Stimulated activated CD4-positive, alpha-beta T cell treated with anti-CD3 and anti-CD28 coated beads, Interleukin-15, amount 100 ng/mL, for 48 hours (primary cell): ENCODE results near the gene PCDH8.
A peak's percentile ranks its signal among the peaks of the same experiment; 100 is the strongest.
"Not testable (repeated sequence)": the region's sequence is repeated elsewhere in the genome, so short reads cannot be mapped to it uniquely, and the experiment has no call there.

Source experiments
- DNase-seq, 2 donors: peaks; one replicate each; pipeline ENCODE4 v3.0.0-alpha.2; 2020; ENCODE audit warnings: low read depth in 2 of 2

PCDH8 gene

GRCh38 chr13:52817886-52818285 lies 30.6 kb downstream of the PCDH8 start:
- DNase-seq, result not testable (repeated sequence)

GRCh38 chr13:52815330-52815729 lies 33.1 kb downstream of the PCDH8 start:
- DNase-seq, result no peak

GRCh38 chr13:52812941-52813340 lies 35.5 kb downstream of the PCDH8 start:
- no peak for DNase-seq

GRCh38 chr13:52811841-52812240 lies 36.6 kb downstream of the PCDH8 start:
- no peak for DNase-seq

- no peak for DNase-seq
Observed at GRCh38 chr13:52810526-52810925, 37.9 kb downstream of the PCDH8 start.

- no peak for DNase-seq
Observed at GRCh38 chr13:52810011-52810410, 38.4 kb downstream of the PCDH8 start.

DNA sequence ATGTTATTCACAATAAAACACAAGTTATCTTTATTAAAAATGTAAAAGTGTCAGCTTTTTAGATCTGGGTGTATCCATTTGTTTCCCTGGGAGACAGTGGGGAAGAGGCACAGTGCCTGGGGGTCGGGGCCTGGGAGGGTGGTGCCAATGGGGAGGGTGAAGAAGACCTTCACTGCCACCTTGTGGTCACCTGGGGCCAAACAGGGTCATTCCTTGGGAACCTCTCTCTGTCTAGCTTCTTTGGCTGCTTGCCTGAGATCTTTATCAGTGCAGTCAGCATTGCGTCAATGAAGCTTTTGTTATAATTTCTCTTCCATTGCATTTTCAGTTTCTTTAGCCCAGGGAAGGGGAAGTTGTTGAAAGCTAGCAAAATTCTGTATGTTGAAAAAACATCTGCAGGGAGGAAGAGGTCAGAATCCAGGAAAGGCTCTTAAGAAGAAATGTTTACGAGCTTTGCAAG lies 39.1 kb downstream of the PCDH8 start:
- peak; percentile 24 to 35 for DNase-seq

DNA sequence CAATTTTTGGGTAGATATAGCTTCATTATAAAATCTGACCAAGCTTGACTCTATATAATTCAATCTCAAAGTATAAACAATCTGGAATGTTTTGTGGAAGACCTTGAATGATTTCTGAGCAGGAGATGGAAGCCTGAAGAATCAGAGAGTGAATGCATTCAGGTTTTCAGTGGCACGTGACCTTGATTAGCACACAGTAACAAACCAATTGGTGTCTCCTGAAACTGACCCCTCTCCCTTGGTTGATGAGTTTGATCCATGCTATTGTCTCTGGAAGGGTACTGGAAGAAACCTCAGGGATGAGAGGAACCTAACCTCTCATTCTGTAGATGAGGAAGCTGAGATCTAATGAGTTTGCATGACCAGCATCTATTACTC lies 39.6 kb downstream of the PCDH8 start:
- no peak for DNase-seq

GRCh38 chr13:52806029-52806428 lies 42.4 kb downstream of the PCDH8 start:
- DNase-seq, result no peak

- DNase-seq, result no peak
Observed at GRCh38 chr13:52804202-52804641, 44.2 kb downstream of the PCDH8 start.

DNA sequence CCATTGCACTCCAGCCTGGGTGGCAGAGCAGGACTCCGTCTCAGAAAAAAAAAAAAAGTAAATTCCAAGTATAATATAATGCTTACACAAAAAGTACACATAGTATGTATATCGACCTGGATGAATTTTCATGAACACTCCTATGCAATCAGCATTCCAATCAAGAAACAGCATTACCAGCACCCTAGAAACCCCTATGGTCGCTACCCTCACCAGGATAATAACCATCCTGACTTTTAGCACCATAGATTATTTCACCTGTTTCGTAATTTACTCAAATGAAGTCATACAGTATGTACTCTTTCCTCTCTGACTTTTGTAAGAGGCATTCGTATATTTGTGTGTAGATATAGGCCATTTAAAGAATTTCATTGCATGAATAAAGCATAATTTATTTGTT lies 47.6 kb downstream of the PCDH8 start:
- DNase-seq, result no peak

- no peak for DNase-seq
Observed at GRCh38 chr13:52798770-52799430, 49.5 kb downstream of the PCDH8 start.

- no peak for DNase-seq
Observed at GRCh38 chr13:52797176-52797575, 51.3 kb downstream of the PCDH8 start.

- no peak for DNase-seq
Observed at GRCh38 chr13:52794589-52794988, 53.9 kb downstream of the PCDH8 start.

- no peak for DNase-seq
Observed at GRCh38 chr13:52793515-52794061, 54.9 kb downstream of the PCDH8 start.
